Measurements from ENCODE around the gene RHBDL3. TPM values are rescaled to one million over a fixed set of nuclear protein-coding genes. Genes with fewer than 3 reads are reported as not detected.

Gene RHBDL3
- total RNA-seq, 4 donors from 2014 or later: 0.29 to 3.8 (median 2.4) TPM; not detected in 1

DNA sequence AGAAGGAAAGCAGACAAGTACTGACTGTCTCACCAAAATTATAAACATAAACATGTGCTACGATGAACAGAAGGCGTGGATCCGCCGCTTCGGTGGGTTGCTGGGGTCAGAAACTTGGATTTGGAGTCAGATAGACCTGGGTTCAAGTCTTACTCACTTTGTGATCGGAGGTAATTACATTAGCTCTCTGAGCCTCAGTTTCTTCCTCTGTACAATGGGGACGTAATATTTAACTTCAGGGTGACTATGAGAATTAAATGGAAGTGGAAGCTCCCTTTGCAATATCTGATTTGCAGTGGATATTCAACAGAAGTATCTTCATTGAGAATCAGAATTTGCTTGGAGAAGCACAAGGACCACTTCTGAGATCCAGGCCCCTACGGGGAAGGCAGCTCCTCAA lies 6.2 kb downstream of the RHBDL3 start:
- no peaks in the 10 kb centered on the region for H3K27me3 ChIP-seq
- TF ChIP-seq, protein P1, sequence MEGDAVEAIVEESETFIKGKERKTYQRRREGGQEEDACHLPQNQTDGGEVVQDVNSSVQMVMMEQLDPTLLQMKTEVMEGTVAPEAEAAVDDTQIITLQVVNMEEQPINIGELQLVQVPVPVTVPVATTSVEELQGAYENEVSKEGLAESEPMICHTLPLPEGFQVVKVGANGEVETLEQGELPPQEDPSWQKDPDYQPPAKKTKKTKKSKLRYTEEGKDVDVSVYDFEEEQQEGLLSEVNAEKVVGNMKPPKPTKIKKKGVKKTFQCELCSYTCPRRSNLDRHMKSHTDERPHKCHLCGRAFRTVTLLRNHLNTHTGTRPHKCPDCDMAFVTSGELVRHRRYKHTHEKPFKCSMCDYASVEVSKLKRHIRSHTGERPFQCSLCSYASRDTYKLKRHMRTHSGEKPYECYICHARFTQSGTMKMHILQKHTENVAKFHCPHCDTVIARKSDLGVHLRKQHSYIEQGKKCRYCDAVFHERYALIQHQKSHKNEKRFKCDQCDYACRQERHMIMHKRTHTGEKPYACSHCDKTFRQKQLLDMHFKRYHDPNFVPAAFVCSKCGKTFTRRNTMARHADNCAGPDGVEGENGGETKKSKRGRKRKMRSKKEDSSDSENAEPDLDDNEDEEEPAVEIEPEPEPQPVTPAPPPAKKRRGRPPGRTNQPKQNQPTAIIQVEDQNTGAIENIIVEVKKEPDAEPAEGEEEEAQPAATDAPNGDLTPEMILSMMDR (IDR thresholded peaks at IDR 0.05): no peak
- TF ChIP-seq POLR2A (IDR thresholded peaks at IDR 0.05): no peak
- no peak for DNase-seq

DNA sequence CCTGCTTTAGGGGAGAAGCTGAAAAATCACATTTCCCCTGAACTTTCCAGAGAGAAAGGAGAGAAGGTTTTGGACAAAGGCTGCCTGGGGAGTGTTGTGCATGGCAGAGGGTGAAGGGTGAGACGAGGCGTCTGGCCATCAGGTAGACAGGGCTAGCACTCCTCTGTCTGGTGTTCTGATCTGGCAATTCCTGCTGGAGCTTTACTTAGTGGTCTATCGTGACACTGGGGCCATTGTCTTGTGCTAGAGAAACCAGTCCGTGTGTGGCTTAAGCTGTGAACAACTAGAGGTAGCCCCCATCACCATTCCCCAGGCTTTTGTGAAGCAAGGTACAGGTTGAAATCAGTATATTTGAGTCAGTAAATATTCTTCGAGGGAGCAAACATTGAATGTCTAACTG lies 8.5 kb downstream of the RHBDL3 start:
- H3K4me1 ChIP-seq: no peaks in the 10 kb centered on the region
- H3K9me3 ChIP-seq: no peaks in the 10 kb centered on the region
- TF ChIP-seq POLR2A (IDR thresholded peaks at IDR 0.05): no peak
- TF ChIP-seq, protein P1 (IDR thresholded peaks at IDR 0.05): no peak
- H3K27me3 ChIP-seq: no peaks in the 10 kb centered on the region
- H3K4me3 ChIP-seq: no peak overlapping the region
- intact Hi-C loops (cut with DNase I; ENCODE audit: low total_unique reads): no loop called here
- no peaks in the 10 kb centered on the region for H3K36me3 ChIP-seq
- DNase-seq: no peak
- H3K27ac ChIP-seq: no peak overlapping the region

More for the DNA sequence above, 6.2 kb downstream of the RHBDL3 start:
- H3K36me3 ChIP-seq: no peaks in the 10 kb centered on the region
- no peak overlapping the region for H3K4me3 ChIP-seq
- peaks cover 0 to 9% of the 10 kb centered on the region in 2 donors for H3K4me1 ChIP-seq
- H3K9me3 ChIP-seq: no peaks in the 10 kb centered on the region
- no peak overlapping the region for H3K27ac ChIP-seq
- intact Hi-C loops (cut with DNase I; ENCODE audit: low total_unique reads): no loop called here

DNA sequence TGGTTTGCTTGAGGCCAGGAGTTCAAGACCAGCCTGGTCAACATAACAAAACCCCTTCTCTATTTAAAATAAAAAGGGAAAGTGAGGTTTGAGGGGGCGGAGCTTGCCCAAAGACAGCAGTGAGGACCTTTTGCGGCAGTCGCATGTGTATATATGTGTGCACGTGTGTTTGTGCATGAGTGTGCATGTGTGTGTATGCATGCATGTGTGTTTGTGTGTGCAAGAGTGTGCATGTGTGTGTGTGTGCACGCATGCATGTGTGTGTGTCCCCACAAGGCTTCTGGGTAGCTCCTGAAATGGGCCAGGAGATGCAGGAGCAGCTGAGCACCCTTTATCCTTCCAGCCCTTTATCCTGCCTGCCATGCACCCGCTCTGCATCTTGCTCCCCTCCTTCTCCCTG lies 9.0 kb downstream of the RHBDL3 start:
- no peak for DNase-seq
- H3K4me1 ChIP-seq: no peaks in the 10 kb centered on the region
- no peak for TF ChIP-seq POLR2A (IDR thresholded peaks at IDR 0.05)
- TF ChIP-seq, protein P1 (IDR thresholded peaks at IDR 0.05): no peak
- no peak overlapping the region for H3K27ac ChIP-seq
- intact Hi-C loops (cut with DNase I; ENCODE audit: low total_unique reads): no loop called here
- H3K36me3 ChIP-seq: no peaks in the 10 kb centered on the region
- no peaks in the 10 kb centered on the region for H3K27me3 ChIP-seq
- H3K9me3 ChIP-seq: no peaks in the 10 kb centered on the region
- H3K4me3 ChIP-seq: no peak overlapping the region

DNA sequence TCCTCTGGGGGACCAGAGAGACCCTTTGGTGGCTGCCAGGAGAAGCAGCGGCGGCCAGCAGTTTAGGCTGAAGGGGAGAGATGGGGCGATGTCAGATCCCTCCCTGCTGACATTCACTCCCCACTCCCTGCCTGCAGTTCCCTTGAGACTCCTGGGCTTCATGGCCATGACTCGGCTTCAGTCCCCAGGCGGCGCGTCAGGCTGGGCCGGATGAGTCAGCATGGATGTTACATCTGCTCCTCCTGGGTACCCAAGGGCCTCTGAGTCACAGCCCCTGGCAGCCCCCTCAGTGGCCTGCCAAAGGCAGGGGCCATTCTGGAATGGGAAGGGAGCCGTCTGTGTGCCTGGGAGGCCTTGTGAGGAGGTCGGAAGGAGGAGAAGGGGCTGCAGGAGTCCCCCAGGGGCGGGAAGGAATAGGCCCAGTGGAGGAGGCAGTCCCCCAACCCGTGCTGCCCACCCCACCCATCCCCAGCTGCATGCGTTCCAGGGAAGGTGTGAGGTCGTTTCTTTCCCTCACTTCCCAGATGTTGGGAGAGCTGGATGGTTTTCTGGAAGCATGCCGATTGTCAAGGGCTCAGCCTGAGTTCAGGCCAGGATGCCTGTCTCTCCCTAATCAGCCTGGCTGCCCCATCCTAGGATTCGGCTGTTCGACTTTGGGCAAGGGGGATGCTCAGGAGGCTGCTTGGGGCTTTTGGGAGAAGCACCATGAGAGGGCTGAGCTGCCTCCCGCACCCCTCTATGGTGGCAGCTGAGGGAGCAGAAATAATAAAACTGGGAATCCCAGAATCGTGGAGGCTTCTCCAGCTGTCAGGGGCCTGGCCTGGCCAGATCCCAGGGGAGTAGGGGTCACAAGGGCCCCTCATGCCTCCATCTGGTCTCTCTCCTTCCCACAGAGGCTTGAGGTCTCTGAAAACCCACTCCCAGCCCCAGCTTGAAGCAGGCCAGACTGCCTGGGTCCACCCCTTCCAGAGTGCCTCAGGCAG lies 9.7 kb downstream of the RHBDL3 start:
- peak; percentile 53 to 55 for DNase-seq
- Histone ChIP-seq H3K36me3 (no peaks in the 10 kb centered on the region), H3K9me3 (no peaks in the 10 kb centered on the region)

More for the DNA sequence above, 9.7 kb downstream of the RHBDL3 start:
- no peak for TF ChIP-seq POLR2A (IDR thresholded peaks at IDR 0.05)
- TF ChIP-seq, protein P1 (IDR thresholded peaks at IDR 0.05): no peak
- H3K27ac ChIP-seq: peak overlapping the region in 1 of 2 donors; percentile 43
- H3K4me3 ChIP-seq: no peak overlapping the region
- no peaks in the 10 kb centered on the region for H3K27me3 ChIP-seq
- H3K4me1 ChIP-seq: no peaks in the 10 kb centered on the region
- intact Hi-C loops (cut with DNase I; ENCODE audit: low total_unique reads): no loop called here

All from uterus (tissue), 4 donors.